Measurements from ENCODE around the gene DENND2C. TPM values are rescaled to one million over a fixed set of nuclear protein-coding genes. Genes with fewer than 3 reads are reported as not detected.

DENND2C gene
- total RNA-seq, 2 donors from 2014 or later: 0.64 to 1.3 TPM

GRCh38 chr1:114688526-114688925 lies 18.7 kb upstream of the DENND2C start:
- DNase-seq: no peak
- intact Hi-C loops (cut with DNase I, micrococcal nuclease): no loop called here
- no peak for ATAC-seq

- intact Hi-C loops (cut with DNase I, micrococcal nuclease): no loop called here
- DNase-seq (no peak), ATAC-seq (no peak)
These were observed 16.0 kb upstream of the DENND2C start for GRCh38 chr1:114685851-114686250.

- DNase-seq (no peak), ATAC-seq (no peak)
- intact Hi-C loops (cut with DNase I, micrococcal nuclease): no loop called here
These were observed 7.8 kb upstream of the DENND2C start for GRCh38 chr1:114677691-114678090.

- intact Hi-C loops (cut with DNase I, micrococcal nuclease): no loop called here
- DNase-seq (no peak), ATAC-seq (no peak)
These were observed 6.3 kb upstream of the DENND2C start for GRCh38 chr1:114676115-114676514.

- intact Hi-C loops (cut with DNase I, micrococcal nuclease): no loop called here
- ATAC-seq (no peak), DNase-seq (peak in 1 of 2 donors; percentile 15)
These were observed 2.1 kb upstream of the DENND2C start for GRCh38 chr1:114671939-114672275.

GRCh38 chr1:114671011-114671938 lies 1.4 kb upstream of the DENND2C start:
- DNase-seq (peak in 1 of 2 donors; percentile 6), ATAC-seq (no peak)
- intact Hi-C loops (cut with DNase I, micrococcal nuclease): no loop called here

- DNase-seq: peak; percentile 94 to 96
- intact Hi-C loops (cut with DNase I, micrococcal nuclease): no loop called here
- ATAC-seq: peak; percentile 98
These were observed 498 bp upstream of the DENND2C start for GRCh38 chr1:114670083-114671010.

GRCh38 chr1:114668784-114669561 lies 876 bp downstream of the DENND2C start:
- DNase-seq: peak in 1 of 2 donors; percentile 6
- intact Hi-C loops (cut with DNase I, micrococcal nuclease): no loop called here
- ATAC-seq: no peak

GRCh38 chr1:114668373-114668772 lies 1.5 kb downstream of the DENND2C start:
- ATAC-seq (no peak), DNase-seq (no peak)
- intact Hi-C loops (cut with DNase I, micrococcal nuclease): no loop called here

GRCh38 chr1:114666954-114667353 lies 2.9 kb downstream of the DENND2C start:
- no peak for DNase-seq
- intact Hi-C loops (cut with DNase I, micrococcal nuclease): no loop called here
- no peak for ATAC-seq

- intact Hi-C loops (cut with DNase I, micrococcal nuclease): no loop called here
- ATAC-seq (no peak), DNase-seq (no peak)
These were observed 9.6 kb downstream of the DENND2C start for GRCh38 chr1:114660238-114660637.

GRCh38 chr1:114651893-114652292 lies 18.0 kb downstream of the DENND2C start:
- no peak for DNase-seq
- no peak for ATAC-seq
- intact Hi-C loops (cut with DNase I, micrococcal nuclease): no loop called here

GRCh38 chr1:114648503-114648902 lies 21.3 kb downstream of the DENND2C start:
- DNase-seq (no peak), ATAC-seq (no peak)
- intact Hi-C loops (cut with DNase I, micrococcal nuclease): no loop called here

- DNase-seq (no peak), ATAC-seq (no peak)
- intact Hi-C loops (cut with DNase I, micrococcal nuclease): no loop called here
These were observed 28.5 kb downstream of the DENND2C start for GRCh38 chr1:114641377-114641776.

GRCh38 chr1:114638910-114639309 lies 30.9 kb downstream of the DENND2C start:
- no peak for ATAC-seq
- DNase-seq: no peak
- intact Hi-C loops (cut with DNase I, micrococcal nuclease): no loop called here

GRCh38 chr1:114632427-114632826 lies 37.4 kb downstream of the DENND2C start:
- intact Hi-C loops (cut with DNase I, micrococcal nuclease): no loop called here
- DNase-seq (no peak), ATAC-seq (no peak)

GRCh38 chr1:114627107-114627506 lies 42.7 kb downstream of the DENND2C start:
- DNase-seq: no peak
- intact Hi-C loops (cut with DNase I, micrococcal nuclease): no loop called here
- no peak for ATAC-seq

GRCh38 chr1:114623364-114623763 lies 46.5 kb downstream of the DENND2C start:
- no peak for DNase-seq
- no peak for ATAC-seq
- intact Hi-C loops (cut with DNase I, micrococcal nuclease): no loop called here

GRCh38 chr1:114620419-114620818 lies 49.4 kb downstream of the DENND2C start:
- no peak for ATAC-seq
- intact Hi-C loops (cut with DNase I, micrococcal nuclease): no loop called here
- no peak for DNase-seq

Data from left colon (tissue), 2 donors.